GM21423 (cell line): Measurements from ENCODE around the gene PAAF1.

Experiments
- ATAC-seq: cut with Tn5 transposase; IDR thresholded peaks from one replicate; pipeline ENCODE4 v1.9.1; 2021; ENCODE audit warnings: mild to moderate bottlenecking, moderate library complexity; ENCODE audit not compliant: unreplicated experiment

PAAF1 gene

DNA sequence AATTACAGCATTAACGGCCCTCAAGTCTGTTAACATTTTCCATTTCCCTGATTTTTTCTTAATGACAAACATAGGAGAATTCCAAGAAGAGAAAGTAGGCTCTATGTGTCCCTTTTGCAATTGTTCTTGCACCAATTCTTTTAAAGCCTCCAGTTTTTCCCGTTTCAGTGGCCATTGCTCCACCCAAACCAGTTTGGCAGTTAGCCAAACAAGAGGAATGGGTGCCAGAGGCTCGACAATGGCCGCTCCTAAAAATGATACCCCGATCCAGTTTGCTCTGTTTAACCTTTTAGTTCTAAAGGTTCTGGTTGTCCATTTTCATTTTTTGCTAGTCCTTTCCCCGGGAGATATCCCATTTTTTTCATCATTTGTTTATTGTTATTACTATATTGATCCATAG, 67.3 kb downstream of the PAAF1 start:
- no peak for ATAC-seq

DNA sequence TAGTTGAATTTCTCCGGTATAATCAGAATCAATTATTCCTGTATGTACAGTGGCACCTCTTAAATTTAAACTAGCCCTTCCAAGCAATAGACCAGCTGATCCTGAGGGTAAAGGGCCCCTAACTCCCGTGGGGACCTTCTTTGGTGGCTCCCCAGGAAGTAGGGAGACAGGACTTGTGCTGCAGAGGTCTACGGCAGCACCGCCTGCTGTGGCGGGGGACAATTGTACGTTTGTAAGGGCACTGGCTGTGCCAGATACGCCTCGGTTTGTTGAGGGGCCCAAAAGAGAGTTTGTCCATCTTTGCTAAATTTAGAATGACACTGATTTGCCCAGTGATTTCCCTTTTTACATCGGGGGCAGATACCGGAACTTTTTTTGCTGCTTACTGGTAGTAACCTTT, 68.1 kb downstream of the PAAF1 start:
- ATAC-seq: no peak

DNA sequence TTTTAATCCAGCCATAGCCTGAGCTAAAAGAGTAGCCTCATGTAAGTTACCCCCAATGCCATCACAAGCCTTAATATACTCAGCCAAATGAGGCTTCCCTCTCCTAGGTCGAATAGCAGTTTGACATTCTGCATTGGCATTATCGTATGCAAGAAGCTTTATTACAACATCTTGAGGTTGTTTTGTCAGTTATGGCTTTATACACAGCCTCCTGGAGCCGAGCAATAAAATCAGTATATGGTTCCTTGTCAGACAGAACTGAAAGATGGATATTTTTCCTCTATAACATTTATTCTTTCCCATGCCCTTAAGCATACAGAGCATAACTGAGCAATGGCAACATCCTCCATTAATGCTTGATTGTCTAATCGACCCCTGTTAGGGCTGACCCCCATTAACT, 68.6 kb downstream of the PAAF1 start:
- ATAC-seq: no peak

DNA sequence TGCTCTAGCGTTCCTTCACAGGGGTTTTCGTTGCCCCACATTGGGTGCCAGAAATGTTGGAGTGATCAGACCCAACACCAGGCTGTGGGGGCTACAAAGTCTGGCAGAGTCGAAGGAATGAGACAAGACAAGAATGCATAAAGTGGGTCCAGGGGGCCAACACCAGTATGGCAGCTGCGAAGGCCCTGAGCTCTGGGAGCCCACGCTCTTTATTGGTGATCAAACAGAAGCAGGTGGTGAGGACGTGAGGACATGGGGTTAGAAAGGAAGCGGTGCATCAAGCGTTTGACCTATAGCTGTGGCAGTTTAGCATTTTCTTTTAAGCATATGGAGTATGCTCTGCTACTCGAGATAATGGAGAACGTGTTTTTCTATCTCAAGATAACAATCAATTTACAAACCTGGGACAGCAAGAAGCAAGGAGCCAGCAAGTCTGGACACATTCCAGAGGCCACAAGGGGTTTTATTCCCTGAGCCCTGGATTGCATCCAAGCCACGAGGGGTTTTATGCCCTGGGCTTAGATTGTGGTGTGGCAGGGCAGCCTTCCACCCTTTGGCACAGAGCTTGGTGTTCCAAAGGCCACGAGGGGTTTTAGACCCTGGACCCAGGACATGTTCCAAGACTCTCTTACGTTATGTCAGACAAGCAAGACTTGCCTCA, 70.1 kb downstream of the PAAF1 start:
- no peak for ATAC-seq

DNA sequence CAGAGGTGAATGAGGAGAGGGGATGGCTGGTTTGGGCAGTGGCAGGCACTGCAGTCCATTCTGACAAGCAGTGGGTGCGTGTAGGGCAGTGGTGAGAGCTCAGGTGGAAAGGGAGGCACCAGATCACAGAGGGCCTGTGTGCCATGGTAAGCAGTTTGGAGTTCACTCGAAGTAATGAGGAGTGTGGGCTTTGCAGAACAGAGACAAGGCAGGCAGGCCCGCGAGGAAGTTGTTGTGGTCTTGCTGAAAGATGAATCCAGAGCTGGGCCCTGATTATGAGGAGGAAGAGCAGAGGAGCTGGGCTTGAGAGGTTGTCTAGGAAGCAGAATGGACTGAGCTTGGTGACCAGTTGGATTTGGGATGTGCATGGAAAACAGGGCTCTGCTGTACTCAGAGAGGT, 72.4 kb downstream of the PAAF1 start:
- no peak for ATAC-seq

DNA sequence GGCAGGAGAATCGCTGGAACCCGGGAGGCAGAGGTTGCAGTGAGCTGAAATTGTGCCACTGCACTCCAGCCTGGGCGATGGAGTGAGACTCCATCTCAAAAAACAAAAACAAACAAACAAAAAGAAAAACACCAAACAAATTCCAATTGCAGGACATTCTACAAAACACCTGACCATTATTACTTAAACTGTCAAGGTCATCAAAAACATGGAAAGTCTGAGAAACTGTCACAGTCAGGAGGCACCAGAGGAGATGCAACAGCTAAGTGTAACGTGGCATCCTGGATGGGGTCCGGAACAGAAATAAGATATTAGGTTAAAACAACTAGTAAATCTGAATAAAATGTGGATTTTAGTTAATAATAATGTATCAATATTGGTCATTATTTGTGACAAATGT, 73.1 kb downstream of the PAAF1 start:
- no peak for ATAC-seq

DNA sequence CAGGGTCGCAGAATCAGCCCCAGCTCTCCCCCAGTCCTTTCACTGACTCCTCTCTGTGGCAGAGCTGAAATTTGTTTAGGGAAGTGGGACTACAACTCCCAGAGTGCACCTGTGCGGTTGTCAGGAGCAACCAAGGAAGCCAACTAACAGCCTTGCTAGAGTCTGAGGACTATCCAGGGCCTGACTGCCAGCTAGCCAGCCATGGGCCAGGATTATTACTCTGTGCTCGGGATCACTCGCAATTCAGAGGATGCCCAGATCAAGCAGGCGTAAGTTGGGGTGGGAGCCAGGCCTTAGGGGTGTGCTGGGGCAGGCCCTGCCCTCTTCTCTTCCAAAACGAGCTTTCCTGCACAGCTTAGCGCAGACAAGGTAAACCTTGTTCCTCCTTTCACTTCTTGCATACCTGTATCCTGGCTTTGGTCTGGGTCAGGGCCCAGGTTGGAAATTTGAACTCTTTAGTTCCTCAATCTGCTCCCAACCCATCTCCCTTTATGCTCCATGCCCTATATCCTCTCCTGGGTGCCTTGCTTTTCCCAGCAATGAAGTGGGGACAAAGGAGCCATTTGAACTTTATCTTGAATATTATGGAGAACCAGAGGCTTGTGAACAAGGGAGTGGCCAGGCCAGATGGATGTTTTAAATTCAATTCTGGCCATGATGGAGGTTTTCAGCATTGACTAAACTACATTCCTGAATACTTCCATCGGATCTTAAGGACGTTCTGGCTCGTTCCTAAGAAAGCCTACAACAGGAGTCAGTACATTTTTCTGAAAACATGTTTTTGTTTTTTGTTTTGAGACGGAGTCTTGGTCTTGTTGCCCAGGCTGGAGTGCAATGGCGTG, 74.3 kb downstream of the PAAF1 start, which contains the start of gene DNAJB13:
TSS of gene DNAJB13 (plus strand) at position 158 of the 842 bp plus-strand sequence. CDS start at position 202, 44 bp downstream.
- peak; percentile 73 for ATAC-seq

DNA sequence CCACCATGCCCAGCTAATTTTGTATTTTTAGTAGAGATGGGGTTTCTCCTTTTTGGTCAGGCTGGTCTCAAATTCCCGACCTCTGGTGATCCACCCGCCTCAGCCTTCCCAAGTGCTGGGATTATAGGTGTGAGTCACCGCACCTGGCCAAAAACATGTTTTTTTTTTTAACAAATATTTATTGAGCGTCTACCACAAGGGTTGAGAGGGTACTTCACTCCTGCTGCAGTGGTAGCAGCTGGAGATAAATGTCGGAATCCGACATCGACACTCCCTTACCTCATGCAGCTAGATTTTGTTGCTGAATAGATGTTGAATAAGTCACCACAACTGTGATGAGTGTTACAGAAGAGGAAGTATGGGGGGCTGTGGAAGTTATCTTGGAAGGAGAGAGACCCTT, 75.0 kb downstream of the PAAF1 start:
- no peak for ATAC-seq

DNA sequence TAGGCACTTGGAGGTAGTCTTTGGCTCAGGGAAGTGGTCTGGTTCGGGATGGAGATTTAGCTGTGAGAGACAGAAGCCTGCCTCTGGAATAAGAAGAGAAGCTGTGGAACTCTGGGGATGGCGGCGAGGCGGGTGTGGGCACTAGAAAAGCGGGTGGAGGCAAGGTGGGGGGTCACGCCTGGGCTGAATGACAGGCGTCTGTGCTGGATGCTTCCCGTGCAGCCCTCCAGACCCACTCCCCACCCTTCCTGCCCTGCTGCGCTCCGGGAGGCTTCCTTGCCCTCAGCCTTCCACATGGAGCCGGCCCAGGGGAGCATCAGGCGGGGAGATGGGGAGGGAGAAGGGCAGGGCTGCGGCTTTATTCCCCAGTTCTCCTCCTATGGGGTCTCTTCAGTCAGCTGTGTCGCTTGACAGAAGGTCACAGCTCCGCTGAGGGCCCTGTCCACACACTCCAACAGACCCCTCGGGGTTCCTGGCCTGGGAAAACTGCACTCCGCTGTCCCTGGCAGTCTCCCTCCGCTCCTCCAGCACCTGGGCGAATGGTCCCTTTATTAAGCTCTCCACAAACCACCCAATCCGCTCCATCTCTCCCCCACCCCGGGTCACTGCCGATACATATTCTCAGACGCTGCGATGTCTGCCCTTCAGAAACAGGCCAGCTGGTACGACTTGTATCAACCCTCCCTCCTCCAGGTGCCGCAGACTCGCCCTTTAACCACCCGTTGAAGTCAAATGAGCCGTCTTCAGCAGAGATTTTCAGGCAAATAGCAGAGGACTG, 80.3 kb downstream of the PAAF1 start:
- no peak for ATAC-seq

DNA sequence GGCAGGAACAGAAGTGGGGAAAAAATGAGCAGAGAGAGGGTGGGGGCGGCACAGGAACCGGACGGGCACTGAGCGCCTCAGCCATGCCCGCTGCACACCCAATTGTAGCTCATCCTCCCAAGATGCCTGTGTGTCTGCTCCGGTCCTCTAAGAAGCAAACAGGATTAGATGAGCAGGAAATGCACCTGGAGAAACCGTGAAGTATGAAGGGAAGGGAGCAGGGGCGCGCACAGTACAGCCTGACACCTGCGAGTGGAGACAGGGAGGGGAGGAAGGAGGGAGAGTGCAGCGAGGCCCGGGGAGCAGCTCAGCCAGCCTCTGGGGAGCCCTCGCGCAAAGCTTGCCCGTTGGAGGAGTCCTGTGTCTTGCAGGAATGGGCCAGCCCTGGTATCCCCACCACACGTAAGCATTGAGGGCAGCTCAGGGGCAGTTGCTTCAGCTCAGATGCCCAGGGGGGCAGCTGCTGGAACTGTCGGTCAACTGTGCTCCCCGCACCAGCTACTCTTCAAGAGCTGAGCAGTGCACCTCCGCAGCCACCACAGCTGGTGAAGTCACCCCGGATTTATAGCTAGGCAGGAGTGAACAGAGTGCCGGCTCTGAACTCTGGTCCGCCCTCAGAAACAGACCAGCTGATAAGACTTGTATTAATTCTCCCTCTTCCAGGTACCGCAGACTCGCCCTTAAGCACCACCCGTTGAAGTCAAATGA, 81.0 kb downstream of the PAAF1 start:
- ATAC-seq: no peak

DNA sequence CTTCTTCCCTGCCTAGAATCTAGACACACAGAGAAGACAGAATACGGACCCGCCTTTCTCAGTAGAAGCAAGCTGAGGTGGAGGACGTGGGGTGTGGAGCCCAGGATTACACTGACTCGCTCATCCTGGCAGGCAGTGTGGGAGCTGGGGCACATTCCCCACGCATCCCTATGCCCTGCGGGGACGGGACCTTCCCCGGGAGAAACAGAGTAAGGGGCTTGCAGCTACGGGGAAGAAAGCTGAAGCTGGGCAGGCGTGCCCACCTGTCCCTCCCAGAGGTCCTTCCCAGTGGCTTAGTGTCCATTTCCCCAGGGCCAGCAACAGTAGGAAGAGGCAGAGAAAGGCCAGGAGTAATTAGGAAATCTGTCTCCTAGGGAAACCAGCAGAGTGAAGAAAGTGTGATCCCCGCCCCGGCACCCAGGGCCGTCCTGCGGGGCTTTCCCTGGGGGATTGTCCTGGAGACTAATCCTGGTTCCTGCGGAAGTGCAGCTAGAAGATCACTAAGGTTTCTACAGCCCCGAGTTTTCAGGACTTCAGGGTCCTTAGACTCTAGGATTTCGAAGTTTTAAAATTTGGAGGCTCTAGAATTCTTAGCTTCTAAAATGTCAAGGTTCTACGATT, 81.8 kb downstream of the PAAF1 start:
- ATAC-seq: no peak

DNA sequence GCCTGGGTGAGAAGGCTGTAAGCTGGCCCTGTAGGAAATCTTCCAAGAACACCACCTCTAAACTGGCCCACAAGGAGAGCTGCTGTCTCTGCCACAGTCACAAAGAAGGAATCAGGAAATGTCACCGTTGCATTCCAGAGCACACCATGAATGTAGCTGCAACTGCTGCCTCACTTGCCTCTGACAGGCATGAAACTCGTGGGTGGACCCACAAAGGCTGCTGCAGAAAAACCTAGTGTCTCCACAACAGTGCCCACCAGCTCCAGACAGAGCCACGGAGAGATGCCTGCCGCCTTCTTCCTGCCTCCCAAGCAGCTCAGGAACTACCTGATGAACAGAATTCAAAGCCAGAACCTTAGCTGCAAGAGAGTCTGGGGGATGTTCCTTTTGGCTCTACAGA, 84.5 kb downstream of the PAAF1 start:
- ATAC-seq: no peak

DNA sequence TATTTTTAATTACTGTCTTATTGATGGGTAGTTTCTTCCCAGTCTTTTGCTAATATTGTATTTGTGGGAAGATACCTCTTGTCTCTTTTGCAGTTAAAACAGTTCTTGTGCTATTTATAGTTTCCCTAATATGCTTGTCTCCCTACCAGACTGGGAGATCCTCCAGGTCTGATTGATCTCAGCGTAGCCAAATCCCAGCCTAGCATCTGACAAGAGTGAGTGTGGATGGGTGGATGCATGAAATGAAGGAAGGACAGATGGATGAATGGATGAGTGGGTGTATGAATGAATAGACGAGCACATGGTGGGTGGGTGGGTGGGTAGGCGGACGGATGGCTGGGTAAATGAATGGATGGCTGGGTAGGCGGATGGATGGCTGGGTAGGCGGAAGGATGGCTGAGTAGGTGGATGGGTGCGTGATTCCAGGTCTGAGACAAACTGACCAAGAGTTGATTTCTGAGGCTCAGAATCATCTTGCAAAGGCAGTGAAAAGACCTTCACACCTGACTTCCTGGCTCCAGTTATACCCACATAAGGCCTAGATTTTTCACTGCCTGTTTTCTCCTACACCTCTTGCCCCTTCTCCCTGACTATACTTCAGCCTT, 85.4 kb downstream of the PAAF1 start:
- no peak for ATAC-seq

DNA sequence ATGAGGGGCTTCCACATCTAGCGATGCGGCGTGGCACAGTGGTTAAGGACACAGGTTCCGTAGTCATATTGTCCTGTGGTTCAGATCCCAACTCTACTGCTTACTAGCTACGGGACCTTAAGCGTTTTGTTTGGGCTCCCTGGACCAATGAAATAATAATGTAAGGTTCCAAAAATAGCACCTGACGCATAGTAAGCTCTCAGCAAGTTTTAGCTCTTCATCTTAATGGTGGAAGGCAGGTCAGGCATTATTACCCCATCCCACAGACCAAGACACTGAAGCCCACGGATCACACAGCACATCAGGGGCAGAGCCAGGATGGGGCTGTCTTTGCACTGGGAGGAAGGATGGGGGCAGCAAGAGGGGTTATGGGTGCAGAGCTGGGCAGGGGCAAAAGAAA, 87.1 kb downstream of the PAAF1 start:
- ATAC-seq: no peak

DNA sequence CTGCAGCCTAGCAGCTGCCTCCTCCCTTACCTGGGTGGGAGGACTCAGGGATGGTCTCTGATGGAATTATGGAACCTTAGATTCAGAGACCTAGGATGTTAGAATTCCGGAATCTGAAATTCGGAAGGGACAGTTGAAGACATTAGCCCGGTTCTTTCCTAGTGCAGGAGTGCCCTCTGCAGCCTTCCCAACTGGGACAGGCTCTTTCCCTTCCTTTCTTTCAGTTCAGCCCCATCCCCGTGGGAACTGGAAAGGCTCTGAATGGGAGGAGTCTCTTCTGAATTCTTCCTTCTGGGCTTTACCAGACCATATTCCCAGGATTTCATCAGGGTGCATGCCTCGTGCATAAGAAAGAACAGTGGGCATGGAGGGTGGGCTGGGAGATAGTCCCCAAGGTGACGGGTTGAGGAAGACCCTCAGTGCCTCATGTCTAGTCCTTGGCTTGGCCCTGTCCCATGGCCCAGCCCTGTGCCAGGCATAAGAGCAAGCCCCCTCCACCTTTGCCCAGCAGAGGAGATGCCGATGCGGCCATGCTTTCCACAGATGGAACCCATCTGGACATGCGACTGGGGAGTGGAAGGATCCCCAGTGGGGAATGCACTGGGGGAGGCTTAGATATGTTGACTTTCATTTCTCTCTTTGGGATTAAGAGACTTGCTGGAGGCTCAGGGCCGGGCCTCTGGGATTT, 88.4 kb downstream of the PAAF1 start:
- no peak for ATAC-seq

DNA sequence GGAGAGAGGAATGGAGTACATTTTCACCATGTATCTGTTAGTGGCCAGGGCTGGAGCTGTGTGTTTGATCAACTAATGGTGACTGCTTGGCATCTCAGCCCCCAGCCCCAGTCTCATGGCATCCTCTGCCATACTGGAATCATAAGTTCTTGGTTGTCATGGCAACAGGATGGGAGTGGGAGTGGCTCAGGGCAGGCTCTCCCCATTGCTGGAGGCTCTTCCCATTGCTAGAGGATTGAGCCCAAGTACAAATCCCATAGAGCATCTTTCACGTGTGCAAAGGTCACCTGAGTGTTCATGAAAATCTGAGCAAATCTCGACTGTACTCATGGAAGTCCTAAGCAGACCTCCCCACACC, 88.9 kb downstream of the PAAF1 start:
- no peak for ATAC-seq

DNA sequence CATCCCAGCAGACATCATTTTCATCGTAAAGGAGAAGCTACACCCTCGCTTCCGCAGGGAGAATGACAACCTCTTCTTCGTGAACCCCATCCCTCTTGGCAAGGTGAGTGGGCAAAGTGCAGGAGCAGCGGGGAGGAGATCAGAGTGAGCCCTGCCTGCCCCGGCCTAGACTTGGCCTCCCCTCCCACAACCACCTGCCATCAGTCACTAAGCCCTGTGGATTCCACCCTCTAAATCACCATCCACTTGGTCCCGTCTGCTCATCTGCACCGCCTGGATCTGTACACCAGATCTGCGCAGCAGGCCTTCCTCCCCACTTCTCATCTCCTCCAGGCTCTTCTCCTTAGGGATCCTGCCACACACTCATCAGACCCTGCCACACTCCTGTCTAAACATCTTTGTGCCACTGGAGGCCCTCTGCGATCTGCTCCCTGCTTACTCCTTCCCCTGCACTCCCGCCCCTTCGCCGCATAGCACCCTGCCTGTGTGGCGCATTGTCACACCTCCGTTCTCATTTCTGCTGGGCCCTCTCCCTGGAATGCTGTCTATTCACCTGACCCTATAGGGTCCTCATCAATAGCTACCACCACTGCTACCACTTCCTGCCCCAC, 91.7 kb downstream of the PAAF1 start:
- ATAC-seq: no peak

DNA sequence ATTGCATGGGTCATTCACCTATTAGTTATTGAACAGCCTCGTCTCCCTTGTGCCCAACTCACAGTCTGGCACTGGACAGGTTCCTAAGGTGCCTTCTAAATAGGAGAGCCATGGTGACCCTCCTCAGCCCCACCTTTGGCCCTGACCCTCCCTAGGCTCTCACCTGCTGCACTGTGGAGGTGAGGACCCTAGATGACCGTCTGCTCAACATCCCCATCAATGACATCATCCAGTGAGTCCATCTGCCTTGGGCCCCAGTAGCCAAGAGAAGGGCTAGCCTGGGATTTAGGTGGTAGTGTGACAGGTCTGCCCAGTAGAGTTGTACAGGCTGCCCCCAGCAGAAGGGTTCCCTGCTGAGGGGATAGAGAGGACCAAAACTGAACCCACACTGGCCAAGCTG, 92.3 kb downstream of the PAAF1 start:
- ATAC-seq: no peak
